ENCODE measurements around the gene SH3GLB1. TPM values are rescaled to one million over a fixed set of nuclear protein-coding genes. Genes with fewer than 3 reads are reported as not detected.

SH3GLB1 gene
- 40.7 and 55.1 TPM in 2 replicates for total RNA-seq

DNA sequence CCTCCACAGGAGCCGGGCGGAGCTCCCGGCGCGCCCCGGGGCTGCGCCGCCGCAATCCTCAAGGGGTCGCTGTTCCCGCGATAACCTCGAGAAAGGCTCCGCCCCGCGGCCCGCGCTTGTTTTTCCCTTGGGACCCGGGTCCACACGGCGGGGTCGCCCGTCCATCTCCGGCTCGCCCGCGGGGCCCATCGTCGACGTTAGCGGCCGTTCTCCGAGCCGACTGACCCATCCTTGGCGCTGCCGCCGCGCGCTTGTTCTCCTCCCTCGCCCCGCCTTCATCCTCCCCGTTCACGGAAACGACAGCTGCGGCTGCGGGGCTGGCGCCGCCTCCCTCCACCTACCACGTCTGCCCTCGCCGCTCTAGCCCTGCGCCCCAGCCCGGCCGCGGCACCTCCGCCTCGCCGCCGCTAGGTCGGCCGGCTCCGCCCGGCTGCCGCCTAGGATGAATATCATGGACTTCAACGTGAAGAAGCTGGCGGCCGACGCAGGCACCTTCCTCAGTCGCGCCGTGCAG is at the start of gene SH3GLB1:
SH3GLB1 (plus strand) TSS at position 119 of the 514 bp plus-strand sequence; CDS start at position 443, 324 bp downstream.

Other genes starting within 250 kb of the SH3GLB1 start
- not detected in 2 replicates for gene CLCA1, start 235.6 kb upstream of the SH3GLB1 start, total RNA-seq
- not detected in 2 replicates for gene CLCA4, start 157.5 kb upstream of the SH3GLB1 start, total RNA-seq
- 121 and 249 TPM in 2 replicates for gene SELENOF, start 209.6 kb downstream of the SH3GLB1 start, total RNA-seq
- 35.4 and 87.5 TPM in 2 replicates for gene HS2ST1, start 210.1 kb downstream of the SH3GLB1 start, total RNA-seq